ENCODE measurements around the gene APC2. TPM values are rescaled to one million over a fixed set of nuclear protein-coding genes. Genes with fewer than 3 reads are reported as not detected.

Gene APC2
- total and polyA plus RNA-seq, 4 donors: 46.3 to 190 (median 125) TPM

- WGBS (ENCODE audit: insufficient coverage): under 1% methylated on average over 68 of the region's 71 CpGs
- H3K27me3 ChIP-seq (ENCODE audit: control insufficient read depth, insufficient read depth, low read length): no peaks in the 10 kb centered on the region
- H3K4me1 ChIP-seq (ENCODE audit: control insufficient read depth, insufficient read depth, low read length): peaks cover 46% of the 10 kb centered on the region
- peak within 1 kb of the TSS; percentile 74 for H3K4me3 ChIP-seq (ENCODE audit: low read depth, low read length)
- no peak within 1 kb of the TSS for H3K27ac ChIP-seq (ENCODE audit: low read depth, low read length)
- DNase-seq (ENCODE audit: low read depth in 4 of 6, low spot score in 6 of 6): peak; percentile 77 to 98 (median 84)
- H3K9me3 ChIP-seq (ENCODE audit: control insufficient read depth, insufficient read depth, low read length): no peaks in the 10 kb centered on the region
- peaks cover 52% of the 10 kb centered on the region for H3K36me3 ChIP-seq (ENCODE audit: control insufficient read depth, insufficient read depth, low read length)
These were observed 29.2 kb downstream of the APC2 start, which contains the start of gene C19orf25 for GRCh38 chr19:1478934-1479707. TSS of gene C19orf25 (minus strand) at chr19:1479215. CDS start at chr19:1478903, 312 bp downstream.

DNA sequence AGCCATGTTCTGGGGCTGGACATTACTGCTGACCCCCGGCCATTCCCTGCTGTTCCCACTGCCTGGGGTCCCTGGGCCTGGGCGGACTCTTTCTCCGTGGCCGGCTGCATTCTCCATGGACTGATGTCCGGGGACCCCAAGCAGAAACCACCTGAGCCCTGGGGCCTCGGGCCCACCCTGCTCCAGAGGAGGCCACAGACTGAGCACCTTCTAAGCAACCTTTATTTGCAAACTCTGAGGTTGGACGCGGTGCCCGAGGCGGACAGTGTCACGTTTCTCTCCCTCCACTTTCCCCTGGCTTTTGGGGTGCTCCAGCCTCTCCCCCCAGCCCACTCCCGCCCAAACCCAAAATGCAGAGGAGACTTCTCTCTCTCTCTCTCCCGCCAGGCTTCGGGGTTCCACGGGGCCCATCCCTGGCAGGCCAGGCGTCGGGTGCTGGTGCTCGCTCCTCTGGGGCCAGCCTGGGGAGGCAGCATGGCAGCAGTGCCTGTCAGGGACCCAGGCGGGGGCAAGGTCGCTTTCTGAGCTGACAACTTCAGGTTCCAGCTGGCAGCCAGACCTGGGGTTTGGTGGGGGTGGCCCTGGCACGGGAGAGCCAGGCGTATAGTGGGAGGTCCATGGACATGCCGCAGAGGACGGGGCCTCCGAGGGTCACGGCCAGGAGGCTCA lies 31.4 kb downstream of the APC2 start:
- H3K27ac ChIP-seq (ENCODE audit: low read depth, low read length): no peak overlapping the region
- WGBS (ENCODE audit: insufficient coverage): 88% methylated on average over 26 of the region's 26 CpGs
- H3K36me3 ChIP-seq (ENCODE audit: control insufficient read depth, insufficient read depth, low read length): peaks cover 30% of the 10 kb centered on the region
- H3K4me1 ChIP-seq (ENCODE audit: control insufficient read depth, insufficient read depth, low read length): peaks cover 25% of the 10 kb centered on the region
- H3K9me3 ChIP-seq (ENCODE audit: control insufficient read depth, insufficient read depth, low read length): no peaks in the 10 kb centered on the region
- no peak for DNase-seq (ENCODE audit: low read depth in 4 of 6, low spot score in 6 of 6)
- H3K4me3 ChIP-seq (ENCODE audit: low read depth, low read length): no peak overlapping the region
- H3K27me3 ChIP-seq (ENCODE audit: control insufficient read depth, insufficient read depth, low read length): no peaks in the 10 kb centered on the region

DNA sequence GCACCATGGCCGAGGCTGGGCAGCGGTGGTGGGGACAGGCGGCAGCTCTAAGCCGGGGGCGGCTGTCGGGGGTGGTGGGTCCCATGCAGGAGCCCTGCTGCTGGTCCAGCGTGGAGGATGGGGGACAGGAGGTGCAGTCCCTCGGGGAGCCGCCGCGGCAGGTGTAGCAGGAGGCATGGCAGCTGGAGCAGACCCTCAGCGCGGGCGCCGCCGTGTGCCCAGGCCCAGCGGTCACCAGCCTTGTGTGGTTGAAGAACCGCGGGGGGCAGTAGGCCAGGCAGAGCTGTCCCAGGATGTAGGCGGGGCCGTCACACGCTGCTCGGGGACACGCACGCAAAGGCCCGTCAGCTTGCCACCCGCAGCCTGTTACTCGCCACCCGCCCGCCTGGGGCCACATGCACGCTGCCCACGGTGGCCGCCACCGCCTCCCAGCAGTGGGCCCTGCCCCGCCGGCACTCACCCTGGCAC lies 32.0 kb downstream of the APC2 start:
- WGBS (ENCODE audit: insufficient coverage): 91% methylated on average over 36 of the region's 36 CpGs
- Histone ChIP-seq H3K4me1 (ENCODE audit: control insufficient read depth, insufficient read depth, low read length) (peaks cover 23% of the 10 kb centered on the region), H3K9me3 (ENCODE audit: control insufficient read depth, insufficient read depth, low read length) (no peaks in the 10 kb centered on the region), H3K27me3 (ENCODE audit: control insufficient read depth, insufficient read depth, low read length) (no peaks in the 10 kb centered on the region), H3K36me3 (ENCODE audit: control insufficient read depth, insufficient read depth, low read length) (peaks cover 29% of the 10 kb centered on the region), H3K27ac (ENCODE audit: low read depth, low read length) (no peak overlapping the region), H3K4me3 (ENCODE audit: low read depth, low read length) (no peak overlapping the region)
- no peak for DNase-seq (ENCODE audit: low read depth in 4 of 6, low spot score in 6 of 6)

DNA sequence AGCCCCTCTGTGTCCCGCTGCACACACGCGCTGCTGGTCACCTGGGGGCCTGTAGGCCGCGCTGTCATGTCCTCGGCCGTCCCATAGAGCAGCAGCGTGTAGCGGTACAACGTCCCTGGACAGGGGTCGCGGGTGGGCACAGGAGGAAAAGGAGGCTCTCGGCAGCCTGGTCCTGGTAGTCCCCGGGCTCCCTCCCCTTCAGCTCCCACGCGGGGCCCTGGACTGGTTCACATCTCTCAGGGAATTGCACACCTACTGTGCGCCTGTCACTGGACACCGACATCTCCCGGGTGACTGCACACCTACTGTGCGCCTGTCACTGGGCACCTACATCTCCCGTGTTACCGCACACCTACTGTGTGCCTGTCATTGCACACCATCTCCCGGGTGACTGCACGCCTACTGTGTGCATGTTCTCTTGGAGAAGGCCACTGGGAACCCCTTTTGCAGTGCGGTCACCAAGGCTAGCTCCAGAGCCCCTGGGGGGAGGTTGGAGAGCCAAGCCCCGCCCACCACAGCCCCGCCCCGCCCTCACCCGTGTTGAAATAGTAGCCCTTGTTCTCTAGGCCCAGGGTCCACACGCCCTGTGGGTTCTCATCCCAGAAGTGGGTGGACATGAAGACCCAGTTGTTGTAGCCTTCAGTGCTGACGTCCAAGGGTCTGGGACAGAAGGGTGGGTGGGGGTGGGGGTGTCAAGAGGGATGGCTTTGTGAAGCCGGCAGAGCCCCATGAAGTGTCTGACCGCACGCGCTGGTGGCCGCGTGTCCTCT lies 32.6 kb downstream of the APC2 start:
- 85% methylated on average over 32 of the region's 37 CpGs for WGBS (ENCODE audit: insufficient coverage)

GRCh38 chr19:1483131-1483978 lies 33.4 kb downstream of the APC2 start:
- no peak for DNase-seq (ENCODE audit: low read depth in 4 of 6, low spot score in 6 of 6)
- no peak overlapping the region for H3K27ac ChIP-seq (ENCODE audit: low read depth, low read length)
- WGBS (ENCODE audit: insufficient coverage): 92% methylated on average over 72 of the region's 77 CpGs

More for the DNA sequence above, 32.6 kb downstream of the APC2 start:
- H3K36me3 ChIP-seq (ENCODE audit: control insufficient read depth, insufficient read depth, low read length): peaks cover 32% of the 10 kb centered on the region
- no peaks in the 10 kb centered on the region for H3K9me3 ChIP-seq (ENCODE audit: control insufficient read depth, insufficient read depth, low read length)
- peaks cover 17% of the 10 kb centered on the region for H3K4me1 ChIP-seq (ENCODE audit: control insufficient read depth, insufficient read depth, low read length)
- no peak overlapping the region for H3K4me3 ChIP-seq (ENCODE audit: low read depth, low read length)
- no peaks in the 10 kb centered on the region for H3K27me3 ChIP-seq (ENCODE audit: control insufficient read depth, insufficient read depth, low read length)
- no peak overlapping the region for H3K27ac ChIP-seq (ENCODE audit: low read depth, low read length)
- no peak for DNase-seq (ENCODE audit: low read depth in 4 of 6, low spot score in 6 of 6)

GRCh38 chr19:1483979-1484428 lies 34.1 kb downstream of the APC2 start:
- Histone ChIP-seq H3K9me3 (ENCODE audit: control insufficient read depth, insufficient read depth, low read length) (no peaks in the 10 kb centered on the region), H3K36me3 (ENCODE audit: control insufficient read depth, insufficient read depth, low read length) (peaks cover 36% of the 10 kb centered on the region), H3K27ac (ENCODE audit: low read depth, low read length) (no peak overlapping the region), H3K4me3 (ENCODE audit: low read depth, low read length) (no peak overlapping the region), H3K4me1 (ENCODE audit: control insufficient read depth, insufficient read depth, low read length) (peaks cover 7% of the 10 kb centered on the region), H3K27me3 (ENCODE audit: control insufficient read depth, insufficient read depth, low read length) (no peaks in the 10 kb centered on the region)
- DNase-seq (ENCODE audit: low read depth in 4 of 6, low spot score in 6 of 6): no peak
- 94% methylated on average over 16 of the region's 23 CpGs for WGBS (ENCODE audit: insufficient coverage)

More at GRCh38 chr19:1483131-1483978, 33.4 kb downstream of the APC2 start:
- Histone ChIP-seq H3K27me3 (ENCODE audit: control insufficient read depth, insufficient read depth, low read length) (no peaks in the 10 kb centered on the region), H3K36me3 (ENCODE audit: control insufficient read depth, insufficient read depth, low read length) (peaks cover 36% of the 10 kb centered on the region), H3K9me3 (ENCODE audit: control insufficient read depth, insufficient read depth, low read length) (no peaks in the 10 kb centered on the region), H3K4me1 (ENCODE audit: control insufficient read depth, insufficient read depth, low read length) (peaks cover 12% of the 10 kb centered on the region), H3K4me3 (ENCODE audit: low read depth, low read length) (no peak overlapping the region)

- peaks cover 19% of the 10 kb centered on the region for H3K4me1 ChIP-seq (ENCODE audit: control insufficient read depth, insufficient read depth, low read length)
- H3K9me3 ChIP-seq (ENCODE audit: control insufficient read depth, insufficient read depth, low read length): no peaks in the 10 kb centered on the region
- peaks cover 29% of the 10 kb centered on the region for H3K36me3 ChIP-seq (ENCODE audit: control insufficient read depth, insufficient read depth, low read length)
- 92% methylated on average over 56 of the region's 56 CpGs for WGBS (ENCODE audit: insufficient coverage)
- no peak overlapping the region for H3K27ac ChIP-seq (ENCODE audit: low read depth, low read length)
- H3K4me3 ChIP-seq (ENCODE audit: low read depth, low read length): no peak overlapping the region
- DNase-seq (ENCODE audit: low read depth in 4 of 6, low spot score in 6 of 6): no peak
- H3K27me3 ChIP-seq (ENCODE audit: control insufficient read depth, insufficient read depth, low read length): peaks cover 8% of the 10 kb centered on the region
These were observed 37.0 kb downstream of the APC2 start for GRCh38 chr19:1486720-1487575.

GRCh38 chr19:1487576-1488281 lies 37.8 kb downstream of the APC2 start:
- no peak for DNase-seq (ENCODE audit: low read depth in 4 of 6, low spot score in 6 of 6)
- peaks cover 11% of the 10 kb centered on the region for H3K27me3 ChIP-seq (ENCODE audit: control insufficient read depth, insufficient read depth, low read length)
- H3K4me1 ChIP-seq (ENCODE audit: control insufficient read depth, insufficient read depth, low read length): peaks cover 20% of the 10 kb centered on the region
- H3K36me3 ChIP-seq (ENCODE audit: control insufficient read depth, insufficient read depth, low read length): peaks cover 22% of the 10 kb centered on the region
- WGBS (ENCODE audit: insufficient coverage): 94% methylated on average over 32 of the region's 40 CpGs
- no peak overlapping the region for H3K27ac ChIP-seq (ENCODE audit: low read depth, low read length)
- no peak overlapping the region for H3K4me3 ChIP-seq (ENCODE audit: low read depth, low read length)
- no peaks in the 10 kb centered on the region for H3K9me3 ChIP-seq (ENCODE audit: control insufficient read depth, insufficient read depth, low read length)
